ENCODE measurements around the gene KANSL1L. TPM values are rescaled to one million over a fixed set of nuclear protein-coding genes. Genes with fewer than 3 reads are reported as not detected.

The KANSL1L gene
- total RNA-seq, 4 donors from 2014 or later, result 20.6 to 36.0 (median 27.7) TPM

- intact Hi-C loops (cut with DNase I; ENCODE audit: low total_unique reads), result no loop called here
- H3K4me3 ChIP-seq (ENCODE audit: low read depth, poor library complexity, severe bottlenecking), result peak overlapping the region; percentile 89
- peak; percentile 95 to 100 for DNase-seq (ENCODE audit: low spot score in 2 of 2)
- WGBS, 2 donors, result 0 to 1% methylated on average over 18 to 20 of the region's 64 CpGs
- TF ChIP-seq POLR2A (IDR thresholded peaks at IDR 0.05) (peak in 1 of 2 donors; percentile 62), CTCF (IDR thresholded peaks at IDR 0.05) (no peak)
Measured at GRCh38 chr2:210170446-210171303, 534 bp downstream of the KANSL1L start.

- intact Hi-C loops (cut with DNase I; ENCODE audit: low total_unique reads), result no loop called here
- WGBS, 2 donors, result 0% methylated on average over 6 of the region's 6 CpGs
- TF ChIP-seq CTCF (IDR thresholded peaks at IDR 0.05) (no peak), POLR2A (IDR thresholded peaks at IDR 0.05) (no peak)
- peak overlapping the region; percentile 61 for H3K4me3 ChIP-seq (ENCODE audit: low read depth, poor library complexity, severe bottlenecking)
- no peak for DNase-seq (ENCODE audit: low spot score in 2 of 2)
Measured at GRCh38 chr2:210170196-210170445, 1.1 kb downstream of the KANSL1L start.

DNA sequence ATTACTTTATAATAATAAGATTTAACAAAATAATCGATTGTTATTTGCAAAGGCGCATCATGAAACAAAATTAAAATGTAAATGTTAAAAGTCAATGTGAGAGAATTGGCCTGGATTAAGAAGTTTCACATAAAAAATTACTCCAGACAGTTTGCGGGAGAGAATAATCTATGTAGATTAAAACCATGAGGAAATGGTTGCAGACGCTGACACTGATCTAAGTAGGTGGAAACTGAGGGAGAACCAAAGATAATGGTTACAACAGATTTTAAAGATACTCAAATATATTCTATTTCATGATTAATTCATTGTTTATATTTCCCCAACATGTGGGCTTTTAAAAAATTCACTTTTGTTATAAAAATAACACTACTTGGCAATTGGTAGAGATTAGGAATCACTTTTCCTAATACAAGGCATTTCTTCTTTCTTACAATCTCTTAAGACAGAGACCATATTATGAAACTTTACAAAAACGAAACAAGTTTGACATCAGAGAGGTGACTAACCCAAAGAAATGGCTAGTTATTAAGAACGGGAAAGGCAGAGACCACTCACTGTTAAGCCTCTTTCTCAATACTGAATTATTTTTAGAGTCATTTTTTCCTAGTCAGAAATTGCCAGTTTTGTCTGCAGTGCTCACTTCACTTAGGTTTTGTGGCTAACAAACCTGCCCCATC, 1.6 kb downstream of the KANSL1L start:
- peak overlapping the region; percentile 61 for H3K4me3 ChIP-seq (ENCODE audit: low read depth, poor library complexity, severe bottlenecking)
- no peak for DNase-seq (ENCODE audit: low spot score in 2 of 2)
- intact Hi-C loops (cut with DNase I; ENCODE audit: low total_unique reads), result no loop called here
- TF ChIP-seq POLR2A (IDR thresholded peaks at IDR 0.05) (no peak), CTCF (IDR thresholded peaks at IDR 0.05) (no peak)
- 14 to 15% methylated on average over 6 of the region's 6 CpGs for WGBS, 2 donors

DNA sequence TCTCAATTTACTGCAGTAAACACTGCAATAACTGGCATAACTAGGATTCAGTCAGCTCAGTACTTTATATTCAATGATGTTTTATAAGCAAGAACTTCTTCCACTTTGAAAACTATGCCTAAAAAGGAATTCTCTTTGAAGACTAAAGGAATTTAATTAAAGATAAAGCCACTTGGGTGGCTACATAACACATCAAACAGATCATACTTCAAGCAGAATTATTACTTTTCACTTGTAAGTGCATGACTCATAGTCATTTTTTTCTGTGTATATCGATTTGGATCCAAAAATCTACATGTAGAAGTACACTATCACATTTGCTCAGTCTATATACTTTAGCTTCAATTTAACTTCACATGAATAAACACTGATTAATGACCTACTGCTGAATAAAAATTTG, 4.0 kb downstream of the KANSL1L start:
- WGBS, 2 donors, result 8 to 15% methylated on average over 1 of the region's 1 CpG
- intact Hi-C loops (cut with DNase I; ENCODE audit: low total_unique reads), result no loop called here
- no peak overlapping the region for H3K4me3 ChIP-seq (ENCODE audit: low read depth, poor library complexity, severe bottlenecking)
- TF ChIP-seq CTCF (IDR thresholded peaks at IDR 0.05), result no peak
- TF ChIP-seq POLR2A (IDR thresholded peaks at IDR 0.05), result no peak
- DNase-seq (ENCODE audit: low spot score in 2 of 2), result no peak

DNA sequence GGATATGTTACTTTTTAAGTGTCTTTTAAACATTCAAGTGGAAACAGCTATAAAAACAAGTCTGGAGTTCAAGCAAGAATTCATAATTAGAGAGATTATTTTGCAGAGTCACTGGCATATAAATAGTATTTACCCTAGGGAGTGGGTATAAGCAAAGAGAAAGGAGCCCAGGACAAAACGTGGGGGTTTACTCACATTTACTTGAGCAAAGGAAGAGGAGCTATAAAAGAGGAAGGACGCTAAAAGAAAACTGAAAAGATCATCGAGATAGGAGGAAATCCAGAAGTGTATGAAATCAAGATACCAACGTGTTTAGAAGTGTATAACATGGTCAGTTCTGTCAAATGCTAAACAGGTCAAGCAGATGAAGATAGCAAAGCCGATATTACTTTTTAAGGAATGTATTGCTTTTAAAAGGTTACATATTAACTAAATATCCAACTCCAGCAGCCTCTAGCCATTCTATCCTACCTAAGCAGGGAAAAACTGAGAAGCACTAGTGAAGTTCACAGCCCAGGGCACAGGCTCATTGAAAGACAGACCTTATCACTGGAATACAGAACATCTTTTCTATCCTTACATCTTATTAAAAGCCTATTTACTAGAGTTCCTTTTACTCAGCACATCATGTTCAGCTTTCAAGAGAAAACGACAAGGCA, 8.6 kb downstream of the KANSL1L start:
- intact Hi-C loops (cut with DNase I; ENCODE audit: low total_unique reads), result no loop called here
- 46 to 53% methylated on average over 6 of the region's 6 CpGs for whole genome bisulfite sequencing, 2 donors
- DNase-seq (ENCODE audit: low spot score in 2 of 2), result no peak
- no peak for TF ChIP-seq POLR2A (IDR thresholded peaks at IDR 0.05)
- TF ChIP-seq CTCF (IDR thresholded peaks at IDR 0.05), result no peak
- no peak overlapping the region for H3K4me3 ChIP-seq (ENCODE audit: low read depth, poor library complexity, severe bottlenecking)
